GM18870 (cell line): Measurements from ENCODE around the gene CASD1.

Source experiments
- ATAC-seq: cut with Tn5 transposase; IDR thresholded peaks from one replicate; pipeline ENCODE4 v1.9.1; 2021; ENCODE audit warnings: moderate library complexity; ENCODE audit not compliant: unreplicated experiment

CASD1 gene

GRCh38 chr7:94509264-94509886 lies at the start of gene CASD1:
TSS of gene CASD1 (plus strand) at chr7:94509809. CDS start at chr7:94510085, 276 bp downstream.
- peak; percentile 38 for ATAC-seq

DNA sequence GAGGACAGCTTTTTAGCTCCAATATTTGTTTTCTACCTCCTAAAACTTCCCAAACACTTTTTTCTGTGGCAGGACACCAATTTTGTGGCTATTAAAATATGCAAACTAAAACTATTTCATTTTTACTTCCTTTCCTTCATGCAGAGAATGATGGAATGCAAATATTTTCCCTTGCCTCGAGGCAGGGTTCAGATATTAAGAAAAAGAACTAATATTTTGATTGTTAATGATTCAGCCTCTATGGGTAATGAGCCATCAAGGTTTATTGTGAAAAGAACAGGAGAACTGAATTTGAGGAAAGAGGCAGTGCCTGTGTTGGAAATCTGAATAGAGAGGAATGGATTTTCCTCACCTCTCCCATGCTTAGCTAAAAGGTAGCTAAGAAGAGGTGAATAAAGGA lies 43.1 kb upstream of the CASD1 start:
- no peak for ATAC-seq

- no peak for ATAC-seq
These were observed 38.0 kb upstream of the CASD1 start for GRCh38 chr7:94471604-94472003.

- no peak for ATAC-seq
These were observed 37.0 kb upstream of the CASD1 start for GRCh38 chr7:94472608-94473007.

GRCh38 chr7:94476251-94476840 lies 33.3 kb upstream of the CASD1 start:
- no peak for ATAC-seq

DNA sequence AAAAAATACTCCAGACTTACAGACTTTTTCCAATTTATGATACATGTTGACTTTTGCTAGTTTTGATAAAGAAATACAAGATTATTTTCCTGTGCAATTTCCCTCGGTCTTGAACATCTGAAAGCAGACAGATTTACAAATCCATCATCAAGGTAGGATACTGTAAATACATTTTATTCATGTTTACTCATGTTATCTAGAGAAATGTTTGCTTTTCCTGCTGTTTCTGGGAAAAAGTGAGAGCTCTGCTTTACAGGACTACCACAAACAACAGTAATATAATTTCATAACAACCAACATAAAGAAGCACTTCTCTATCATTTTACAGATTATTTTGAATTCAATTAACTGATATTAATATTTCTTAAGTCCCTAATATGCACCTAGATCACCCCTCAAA lies 31.7 kb upstream of the CASD1 start:
- no peak for ATAC-seq

- ATAC-seq, result no peak
These were observed 30.9 kb upstream of the CASD1 start for GRCh38 chr7:94478648-94479214.

GRCh38 chr7:94481279-94481678 lies 28.3 kb upstream of the CASD1 start:
- no peak for ATAC-seq

GRCh38 chr7:94482796-94483195 lies 26.8 kb upstream of the CASD1 start:
- no peak for ATAC-seq

DNA sequence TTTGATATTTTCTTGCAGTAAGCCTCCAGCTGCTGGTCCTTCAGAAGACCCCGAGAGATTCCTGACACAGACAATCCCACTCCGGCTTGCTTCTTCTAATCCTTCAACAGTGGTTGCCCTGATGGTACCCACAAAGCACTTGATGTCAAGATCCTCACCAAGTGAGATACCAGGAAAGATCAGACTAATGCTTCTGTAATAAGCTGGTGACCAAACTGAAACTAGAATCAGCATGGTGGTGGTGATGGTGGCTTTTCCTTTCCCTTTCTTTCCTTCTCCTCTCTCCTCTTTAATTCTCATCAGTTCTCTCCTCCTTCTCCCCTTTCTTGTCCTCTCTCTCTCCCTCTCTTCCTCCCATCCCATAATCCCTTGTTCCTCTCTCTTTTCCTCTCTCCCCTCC lies 25.8 kb upstream of the CASD1 start:
- ATAC-seq, result no peak

- ATAC-seq, result no peak
These were observed 23.4 kb upstream of the CASD1 start for GRCh38 chr7:94486216-94486615.

GRCh38 chr7:94491410-94491809 lies 18.2 kb upstream of the CASD1 start:
- no peak for ATAC-seq

DNA sequence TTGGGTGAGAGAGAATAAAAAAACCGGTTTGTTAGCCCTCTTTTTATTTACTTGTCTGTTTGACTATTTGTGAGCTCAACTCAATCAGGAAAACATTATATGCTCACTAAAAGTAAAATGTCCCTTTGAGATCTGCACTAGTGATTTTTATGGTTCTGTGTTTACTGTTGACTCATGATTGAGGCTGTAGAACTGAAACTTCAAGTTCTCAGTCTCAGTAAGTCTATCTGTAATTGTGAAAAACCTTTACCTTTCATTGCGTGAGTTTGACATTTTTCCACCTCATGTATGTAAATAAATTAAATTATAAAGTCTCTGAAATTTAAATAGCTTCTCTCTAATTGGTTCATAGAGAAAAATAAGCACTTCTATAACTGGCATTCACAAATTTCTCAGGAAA lies 17.0 kb upstream of the CASD1 start:
- peak; percentile 98 for ATAC-seq

- ATAC-seq, result no peak
These were observed 11.5 kb upstream of the CASD1 start for GRCh38 chr7:94497874-94498670.

GRCh38 chr7:94498918-94499317 lies 10.7 kb upstream of the CASD1 start:
- no peak for ATAC-seq

GRCh38 chr7:94507462-94507861 lies 2.1 kb upstream of the CASD1 start:
- no peak for ATAC-seq

- ATAC-seq, result no peak
These were observed 1.6 kb upstream of the CASD1 start for GRCh38 chr7:94507962-94508361.

DNA sequence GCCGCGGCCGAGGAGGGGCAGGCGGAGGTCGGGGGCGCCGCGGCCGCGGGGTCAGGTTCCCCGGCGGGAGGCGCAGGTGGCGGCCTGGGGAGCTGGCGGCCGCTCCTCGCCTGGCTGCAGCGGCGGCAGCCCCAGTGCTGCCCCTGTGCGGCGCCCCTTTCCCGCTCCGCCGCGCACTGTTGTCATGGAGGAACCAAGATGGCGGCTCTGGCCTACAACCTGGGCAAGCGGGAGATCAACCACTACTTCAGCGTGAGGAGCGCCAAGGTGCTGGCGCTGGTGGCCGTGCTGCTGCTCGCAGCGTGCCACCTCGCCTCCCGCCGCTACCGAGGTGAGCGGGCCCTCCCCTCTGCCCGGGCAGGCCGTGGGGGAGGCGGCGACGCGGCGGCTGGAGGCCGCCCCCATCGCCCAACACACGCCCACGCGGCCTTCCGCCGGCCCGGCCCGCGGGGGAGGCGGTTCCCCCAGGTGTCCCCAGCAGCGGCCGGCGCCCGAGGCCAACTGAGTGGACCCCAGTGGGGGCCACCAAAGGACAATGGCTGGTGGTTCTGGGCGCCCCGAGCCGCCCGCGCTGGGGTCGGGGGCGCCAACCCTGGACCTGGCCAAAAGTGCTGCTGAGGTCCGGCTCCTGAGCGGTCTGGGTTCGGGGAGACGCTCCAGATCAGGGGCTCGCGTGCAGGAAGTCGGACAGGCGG lies 425 bp downstream of the CASD1 start:
- peak; percentile 60 for ATAC-seq

DNA sequence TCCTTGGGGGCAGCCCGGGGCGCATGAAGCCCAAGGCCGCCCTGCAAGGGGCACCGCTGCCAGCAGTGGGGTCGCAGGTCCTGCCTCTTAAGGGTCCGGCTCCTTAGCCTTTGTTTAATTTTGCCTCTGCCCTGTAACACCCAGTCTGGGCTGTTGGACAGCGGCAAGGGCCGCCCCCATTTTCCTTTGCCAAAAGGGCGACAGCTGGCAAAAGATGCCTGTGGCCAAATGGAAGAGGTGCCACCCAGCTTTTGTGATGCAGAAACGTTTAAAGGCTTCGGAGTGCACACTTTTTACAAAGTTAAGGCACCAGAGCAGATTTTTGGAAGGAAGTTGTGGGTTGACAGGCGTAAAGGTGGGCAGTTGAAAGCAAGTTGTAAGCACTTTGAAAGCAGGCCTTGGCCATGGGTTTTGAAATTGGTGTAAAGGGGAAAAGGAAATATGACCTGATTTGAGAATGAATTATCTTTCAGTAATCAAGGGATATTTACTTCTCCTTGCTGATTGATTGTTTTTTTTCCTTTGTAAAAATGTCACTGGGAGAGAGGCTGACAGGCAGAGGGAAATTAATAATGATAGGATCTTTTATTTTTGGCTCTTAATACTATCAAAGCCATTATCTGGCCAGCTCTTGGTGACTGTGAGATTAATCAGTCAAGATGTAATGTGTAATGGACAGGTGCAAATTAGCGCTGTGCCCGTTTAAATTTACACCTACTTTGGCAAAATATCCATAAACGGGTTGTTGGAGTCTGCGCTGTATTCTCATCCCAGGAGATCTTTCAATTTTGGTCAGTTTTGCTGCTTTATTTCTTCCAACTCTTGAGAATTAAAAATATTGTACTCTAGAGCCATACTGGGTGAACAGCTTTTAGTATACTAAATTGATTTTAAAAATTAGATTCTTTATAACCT lies 1.2 kb downstream of the CASD1 start:
- peak; percentile 29 for ATAC-seq

GRCh38 chr7:94511718-94512117 lies 2.1 kb downstream of the CASD1 start:
- ATAC-seq, result no peak
